ENCODE data around the gene PCDHA13.
"Not testable (repeated sequence)": the region's sequence is repeated elsewhere in the genome, so short reads cannot be mapped to it uniquely, and the experiment has no call there.

PCDHA13 gene

GRCh38 chr5:140881889-140882590 is at the start of gene PCDHA13:
TSS of gene PCDHA13 (plus strand) at chr5:140882124. CDS start at chr5:140882269, 145 bp downstream.
- DNase-seq (ENCODE audit: low spot score) = peak; percentile 33

DNA sequence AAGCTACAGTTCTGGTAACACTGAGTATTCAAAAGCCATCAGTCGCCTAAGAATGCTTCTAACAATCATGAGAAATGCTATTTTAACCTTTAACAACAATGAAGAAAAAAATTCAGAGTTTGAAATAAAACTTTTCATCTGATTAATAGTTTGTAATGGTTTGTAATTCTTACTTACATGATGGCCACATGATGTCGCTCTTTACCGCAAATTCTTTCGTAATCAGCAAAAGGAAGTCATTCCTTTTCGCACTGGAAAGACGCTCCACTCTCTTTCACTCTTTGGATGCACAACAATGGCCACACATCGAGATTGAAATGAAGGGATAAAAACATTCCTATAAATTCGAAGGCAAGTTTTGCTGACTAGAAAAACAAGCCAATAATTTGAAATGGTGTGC is 47.9 kb upstream of the PCDHA13 start, which contains the start of gene PCDHA7:
Gene PCDHA7 (plus strand): TSS at position 277 of the 400 bp plus-strand sequence. CDS start 115 bp downstream, at position 392.
- peak; percentile 26 for DNase-seq (ENCODE audit: low spot score)

- not testable (repeated sequence) for DNase-seq (ENCODE audit: low spot score)
Observed at GRCh38 chr5:140834439-140835008, 47.4 kb upstream of the PCDHA13 start.

GRCh38 chr5:140835622-140836510 is 46.1 kb upstream of the PCDHA13 start:
- no peak for DNase-seq (ENCODE audit: low spot score)

GRCh38 chr5:140840978-140841962 is 40.7 kb upstream of the PCDHA13 start, which contains the start of gene PCDHA8:
TSS of gene PCDHA8 (plus strand) at chr5:140841187. CDS start at chr5:140841322, 135 bp downstream.
- DNase-seq (ENCODE audit: low spot score) = no peak

DNA sequence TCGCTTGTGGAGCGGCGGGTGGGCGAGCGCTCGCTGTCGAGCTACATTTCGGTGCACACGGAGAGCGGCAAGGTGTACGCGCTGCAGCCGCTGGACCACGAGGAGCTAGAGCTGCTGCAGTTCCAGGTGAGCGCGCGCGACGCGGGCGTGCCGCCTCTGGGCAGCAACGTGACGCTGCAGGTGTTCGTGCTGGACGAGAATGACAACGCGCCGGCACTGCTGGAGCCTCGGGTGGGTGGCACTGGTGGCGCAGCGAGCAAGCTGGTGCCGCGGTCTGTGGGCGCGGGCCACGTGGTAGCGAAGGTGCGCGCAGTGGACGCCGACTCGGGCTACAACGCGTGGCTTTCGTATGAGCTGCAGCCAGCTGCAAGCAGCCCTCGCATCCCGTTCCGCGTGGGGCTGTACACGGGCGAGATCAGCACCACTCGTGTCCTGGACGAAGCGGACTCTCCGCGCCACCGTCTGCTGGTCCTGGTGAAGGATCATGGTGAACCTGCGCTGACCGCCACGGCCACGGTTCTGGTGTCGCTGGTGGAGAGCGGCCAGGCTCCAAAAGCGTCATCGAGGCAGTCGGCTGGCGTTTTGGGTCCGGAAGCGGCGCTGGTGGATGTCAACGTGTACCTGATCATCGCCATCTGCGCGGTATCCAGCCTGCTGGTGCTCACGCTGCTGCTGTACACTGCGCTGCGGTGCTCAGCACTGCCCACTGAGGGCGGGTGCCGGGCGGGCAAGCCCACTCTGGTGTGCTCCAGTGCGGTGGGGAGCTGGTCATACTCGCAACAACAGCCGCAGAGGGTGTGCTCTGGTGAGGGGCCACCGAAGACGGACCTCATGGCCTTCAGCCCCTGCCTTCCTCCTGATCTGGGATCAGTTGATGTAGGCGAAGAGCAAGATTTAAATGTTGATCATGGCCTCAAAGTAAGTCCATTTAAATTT is 38.9 kb upstream of the PCDHA13 start:
- no peak for DNase-seq (ENCODE audit: low spot score)

DNA sequence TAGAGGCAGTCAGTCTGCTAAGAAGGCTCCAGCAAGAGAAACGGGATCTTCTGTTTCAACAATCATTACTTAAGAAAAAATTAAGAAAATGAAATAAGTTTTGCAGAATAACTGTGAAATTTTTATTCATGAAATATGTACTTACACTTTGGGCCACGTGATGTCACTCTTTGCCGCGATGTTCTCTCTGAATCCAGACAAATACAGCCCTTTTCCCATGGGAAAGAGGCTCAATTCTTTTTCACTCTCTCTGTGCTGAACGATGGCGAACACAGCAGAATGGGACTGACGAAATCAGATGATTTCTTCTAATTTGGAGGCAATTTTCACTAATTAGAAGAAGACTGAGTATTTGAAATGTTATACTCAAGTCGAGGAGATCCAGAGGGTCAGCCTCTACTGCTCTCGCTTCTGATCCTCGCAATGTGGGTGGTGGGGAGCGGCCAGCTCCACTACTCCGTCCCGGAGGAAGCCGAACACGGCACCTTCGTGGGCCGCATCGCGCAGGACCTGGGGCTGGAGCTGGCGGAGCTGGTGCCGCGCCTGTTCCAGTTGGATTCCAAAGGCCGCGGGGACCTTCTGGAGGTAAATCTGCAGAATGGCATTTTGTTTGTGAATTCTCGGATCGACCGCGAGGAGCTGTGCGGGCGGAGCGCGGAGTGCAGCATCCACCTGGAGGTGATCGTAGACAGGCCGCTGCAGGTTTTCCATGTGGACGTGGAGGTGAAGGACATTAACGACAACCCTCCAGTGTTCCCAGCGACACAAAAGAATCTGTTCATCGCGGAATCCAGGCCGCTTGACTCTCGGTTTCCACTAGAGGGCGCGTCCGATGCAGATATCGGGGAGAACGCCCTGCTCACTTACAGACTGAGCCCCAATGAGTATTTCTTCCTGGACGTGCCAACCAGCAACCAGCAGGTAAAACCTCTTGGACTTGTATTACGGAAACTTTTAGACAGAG is 33.5 kb upstream of the PCDHA13 start, which contains the start of gene PCDHA9:
Gene PCDHA9 (plus strand): TSS at position 244 of the 964 bp plus-strand sequence. CDS start 114 bp downstream, at position 358.
- not testable (repeated sequence) for DNase-seq (ENCODE audit: low spot score)

DNA sequence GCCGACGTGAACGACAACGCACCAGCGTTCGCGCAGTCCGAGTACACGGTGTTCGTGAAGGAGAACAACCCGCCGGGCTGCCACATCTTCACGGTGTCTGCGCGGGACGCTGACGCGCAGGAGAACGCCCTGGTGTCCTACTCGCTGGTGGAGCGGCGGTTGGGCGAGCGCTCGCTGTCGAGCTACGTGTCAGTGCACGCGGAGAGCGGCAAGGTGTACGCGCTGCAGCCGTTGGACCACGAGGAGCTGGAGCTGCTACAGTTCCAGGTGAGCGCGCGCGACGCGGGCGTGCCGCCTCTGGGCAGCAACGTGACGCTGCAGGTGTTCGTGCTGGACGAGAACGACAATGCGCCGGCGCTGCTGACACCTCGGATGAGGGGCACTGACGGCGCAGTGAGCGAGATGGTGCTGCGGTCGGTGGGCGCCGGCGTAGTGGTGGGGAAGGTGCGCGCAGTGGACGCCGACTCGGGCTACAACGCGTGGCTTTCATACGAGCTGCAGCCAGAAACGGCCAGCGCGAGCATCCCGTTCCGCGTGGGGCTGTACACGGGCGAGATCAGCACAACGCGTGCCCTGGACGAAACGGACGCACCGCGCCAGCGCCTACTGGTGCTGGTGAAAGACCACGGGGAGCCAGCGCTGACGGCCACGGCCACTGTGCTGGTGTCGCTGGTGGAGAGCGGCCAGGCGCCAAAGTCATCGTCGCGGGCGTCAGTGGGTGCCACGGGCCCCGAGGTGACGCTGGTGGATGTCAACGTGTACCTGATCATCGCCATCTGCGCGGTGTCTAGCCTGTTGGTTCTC is 31.9 kb upstream of the PCDHA13 start:
- DNase-seq (ENCODE audit: low spot score) = not testable (repeated sequence)

GRCh38 chr5:140855772-140856674 is 25.9 kb upstream of the PCDHA13 start, which contains the start of gene PCDHA10:
TSS of gene PCDHA10 (plus strand) at chr5:140855897. CDS start at chr5:140856049, 152 bp downstream.
- DNase-seq (ENCODE audit: low spot score) = no peak

DNA sequence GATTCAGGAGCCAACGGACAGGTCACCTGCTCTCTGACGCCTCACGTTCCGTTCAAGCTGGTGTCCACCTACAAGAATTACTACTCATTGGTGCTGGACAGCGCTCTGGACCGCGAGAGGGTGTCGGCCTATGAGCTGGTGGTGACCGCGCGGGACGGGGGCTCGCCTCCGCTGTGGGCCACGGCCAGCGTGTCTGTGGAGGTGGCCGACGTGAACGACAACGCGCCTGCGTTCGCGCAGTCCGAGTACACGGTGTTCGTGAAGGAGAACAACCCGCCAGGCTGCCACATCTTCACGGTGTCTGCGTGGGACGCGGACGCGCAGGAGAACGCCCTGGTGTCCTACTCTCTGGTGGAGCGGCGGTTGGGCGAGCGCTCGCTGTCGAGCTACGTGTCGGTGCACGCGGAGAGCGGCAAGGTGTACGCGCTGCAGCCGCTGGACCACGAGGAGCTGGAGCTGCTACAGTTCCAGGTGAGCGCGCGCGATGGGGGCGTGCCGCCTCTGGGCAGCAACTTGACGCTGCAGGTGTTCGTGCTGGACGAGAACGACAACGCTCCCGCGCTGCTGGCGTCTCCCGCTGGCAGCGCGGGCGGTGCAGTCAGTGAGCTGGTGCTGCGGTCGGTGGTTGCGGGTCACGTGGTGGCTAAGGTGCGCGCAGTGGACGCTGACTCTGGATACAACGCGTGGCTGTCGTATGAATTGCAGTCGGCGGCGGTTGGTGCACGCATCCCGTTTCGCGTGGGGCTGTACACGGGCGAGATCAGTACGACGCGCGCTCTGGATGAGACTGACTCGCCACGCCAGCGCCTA is 24.5 kb upstream of the PCDHA13 start:
- DNase-seq (ENCODE audit: low spot score) = no peak

- DNase-seq (ENCODE audit: low spot score) = no peak
Observed at GRCh38 chr5:140857987-140858240, 24.0 kb upstream of the PCDHA13 start.

GRCh38 chr5:140862441-140863295 is 19.3 kb upstream of the PCDHA13 start:
- DNase-seq (ENCODE audit: low spot score) = no peak

DNA sequence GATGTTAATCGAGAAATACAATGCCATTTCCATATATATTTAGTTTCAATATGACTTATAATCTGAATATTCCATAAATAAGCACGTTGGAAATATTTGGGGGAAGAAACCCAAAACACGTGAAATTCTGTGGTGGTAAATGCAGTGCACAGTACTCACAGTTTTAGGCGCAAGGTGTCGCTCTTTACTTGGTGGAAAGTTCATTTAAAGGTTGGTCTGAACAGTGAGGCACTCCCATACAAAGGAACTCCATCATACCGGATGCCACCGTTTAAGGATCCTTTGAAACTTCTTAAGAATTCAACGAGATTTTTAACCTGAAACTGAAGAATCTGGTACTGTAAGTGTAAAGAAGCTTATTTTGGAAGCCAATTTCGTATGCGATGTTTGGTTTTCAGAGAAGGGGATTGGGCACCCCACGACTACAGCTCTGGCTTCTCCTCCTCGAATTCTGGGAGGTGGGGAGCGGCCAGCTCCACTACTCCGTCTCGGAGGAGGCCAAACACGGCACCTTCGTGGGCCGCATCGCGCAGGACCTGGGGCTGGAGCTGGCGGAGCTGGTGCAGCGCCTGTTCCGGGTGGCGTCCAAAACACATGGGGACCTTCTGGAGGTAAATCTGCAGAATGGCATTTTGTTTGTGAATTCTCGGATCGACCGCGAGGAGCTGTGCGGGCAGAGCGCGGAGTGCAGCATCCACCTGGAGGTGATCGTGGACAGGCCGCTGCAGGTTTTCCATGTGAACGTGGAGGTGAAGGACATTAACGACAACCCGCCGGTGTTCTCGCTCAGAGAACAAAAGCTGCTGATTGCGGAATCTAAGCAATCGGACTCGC is 13.0 kb upstream of the PCDHA13 start, which contains the start of gene PCDHA11:
Gene PCDHA11 (plus strand): TSS at position 237 of the 834 bp plus-strand sequence. CDS start 147 bp downstream, at position 384.
- DNase-seq (ENCODE audit: low spot score) = no peak

GRCh38 chr5:140869555-140869886 is 12.4 kb upstream of the PCDHA13 start:
- peak; percentile 47 for DNase-seq (ENCODE audit: low spot score)

All from AG08396 (cell line).